Loucy (cell line): ENCODE results near the gene GCLC.

Source experiments
- H2AFZ ChIP-seq: fragments of 200-600 bp; sonication (generic); 2 replicates; pipeline ENCODE4 v1.6.0; 2016; ENCODE audit warnings: antibody characterized with exemption, mild to moderate bottlenecking, low read length, moderate library complexity
- H3F3A ChIP-seq: fragments of 200-600 bp; 2 replicates; pipeline ENCODE4 v1.6.0; 2016; ENCODE audit warnings: antibody characterized with exemption, low read depth, mild to moderate bottlenecking
- H3K27me3 ChIP-seq: fragments of 200-600 bp; sonication (generic); 2 replicates; pipeline ENCODE4 v1.6.1; 2014; ENCODE audit warnings: low read length, mild to moderate bottlenecking; ENCODE audit not compliant: insufficient read depth, poor library complexity, severe bottlenecking
- H3K36me3 ChIP-seq: fragments of 200-600 bp; sonication (generic); 2 replicates; pipeline ENCODE4 v1.6.1; 2016; ENCODE audit warnings: low read length; ENCODE audit not compliant: insufficient read depth
- H3K4me1 ChIP-seq: fragments of 200-600 bp; sonication (generic); 2 replicates; pipeline ENCODE4 v1.5.1; 2014; ENCODE audit warnings: low read length, mild to moderate bottlenecking; ENCODE audit not compliant: insufficient read depth, poor library complexity, severe bottlenecking
- H3K4me2 ChIP-seq: fragments of 200-600 bp; sonication (generic); 2 replicates; pipeline ENCODE4 v1.6.0; 2014; ENCODE audit warnings: antibody characterized with exemption, low read length, low read depth, mild to moderate bottlenecking; ENCODE audit not compliant: poor library complexity, severe bottlenecking
- H3K4me3 ChIP-seq: fragments of 200-600 bp; sonication (generic); 2 replicates; pipeline ENCODE4 v1.5.1; 2014; ENCODE audit warnings: low read length, mild to moderate bottlenecking, mixed read lengths; ENCODE audit not compliant: poor library complexity, severe bottlenecking
- H3K79me2 ChIP-seq: fragments of 200-600 bp; sonication (generic); 2 replicates; pipeline ENCODE4 v1.6.1; 2014; ENCODE audit warnings: low read length; ENCODE audit not compliant: insufficient read depth
- H3K9ac ChIP-seq: fragments of 200-600 bp; sonication (generic); 2 replicates; pipeline ENCODE4 v1.6.0; 2014; ENCODE audit warnings: mild to moderate bottlenecking, low read depth, low read length, moderate library complexity; ENCODE audit not compliant: poor library complexity, severe bottlenecking
- H3K9me2 ChIP-seq: fragments of 200-600 bp; sonication (generic); replicated peaks from 2 replicates; pipeline ENCODE4 v1.6.1; 2016; ENCODE audit warnings: low read depth, low read length, mixed read lengths
- H3K9me3 ChIP-seq: fragments of 200-600 bp; sonication (generic); 2 replicates; pipeline ENCODE4 v1.6.1; 2014; ENCODE audit warnings: mild to moderate bottlenecking, antibody characterized with exemption, low read length, low read depth; ENCODE audit not compliant: insufficient read depth
- H4K20me1 ChIP-seq: fragments of 200-600 bp; sonication (generic); 2 replicates; pipeline ENCODE4 v1.6.0; 2014; ENCODE audit warnings: antibody characterized with exemption, low read length, mild to moderate bottlenecking; ENCODE audit not compliant: insufficient read depth, poor library complexity, severe bottlenecking
- EZH2phosphoT487 ChIP-seq: fragments of 200-600 bp; IDR thresholded peaks from 2 replicates; pipeline ENCODE4 v1.6.1; 2018; ENCODE audit warnings: antibody characterized with exemption, mild to moderate bottlenecking, moderate library complexity, borderline replicate concordance
- TF ChIP-seq, protein P1 (sequence below): fragments of 200-600 bp; sonication (generic); conservative IDR thresholded peaks from 2 replicates; pipeline ENCODE4 v1.5.1; 2014; ENCODE audit warnings: mild to moderate bottlenecking, antibody characterized with exemption, low read length

GCLC gene

GRCh38 chr6:53506872-53507271 lies 38.0 kb downstream of the GCLC start:
- Histone ChIP-seq H2AFZ (no peak overlapping the region), H3K9me3 (no peaks in the 10 kb centered on the region), H3K4me2 (no peak overlapping the region), H3K9ac (no peak overlapping the region), H3K79me2 (no peaks in the 10 kb centered on the region), H3K36me3 (peaks cover 89% of the 10 kb centered on the region; the same call in 1 of the 2 replicates), H3K4me3 (no peak overlapping the region), H3F3A (no peaks in the 10 kb centered on the region), H4K20me1 (no peaks in the 10 kb centered on the region), H3K27me3 (no peaks in the 10 kb centered on the region), H3K4me1 (no peaks in the 10 kb centered on the region), H3K9me2 (no peaks in the 10 kb centered on the region)
- TF ChIP-seq, protein P1, sequence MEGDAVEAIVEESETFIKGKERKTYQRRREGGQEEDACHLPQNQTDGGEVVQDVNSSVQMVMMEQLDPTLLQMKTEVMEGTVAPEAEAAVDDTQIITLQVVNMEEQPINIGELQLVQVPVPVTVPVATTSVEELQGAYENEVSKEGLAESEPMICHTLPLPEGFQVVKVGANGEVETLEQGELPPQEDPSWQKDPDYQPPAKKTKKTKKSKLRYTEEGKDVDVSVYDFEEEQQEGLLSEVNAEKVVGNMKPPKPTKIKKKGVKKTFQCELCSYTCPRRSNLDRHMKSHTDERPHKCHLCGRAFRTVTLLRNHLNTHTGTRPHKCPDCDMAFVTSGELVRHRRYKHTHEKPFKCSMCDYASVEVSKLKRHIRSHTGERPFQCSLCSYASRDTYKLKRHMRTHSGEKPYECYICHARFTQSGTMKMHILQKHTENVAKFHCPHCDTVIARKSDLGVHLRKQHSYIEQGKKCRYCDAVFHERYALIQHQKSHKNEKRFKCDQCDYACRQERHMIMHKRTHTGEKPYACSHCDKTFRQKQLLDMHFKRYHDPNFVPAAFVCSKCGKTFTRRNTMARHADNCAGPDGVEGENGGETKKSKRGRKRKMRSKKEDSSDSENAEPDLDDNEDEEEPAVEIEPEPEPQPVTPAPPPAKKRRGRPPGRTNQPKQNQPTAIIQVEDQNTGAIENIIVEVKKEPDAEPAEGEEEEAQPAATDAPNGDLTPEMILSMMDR = no peak
- TF ChIP-seq EZH2phosphoT487 = no peak

GRCh38 chr6:53504512-53504911 lies 40.4 kb downstream of the GCLC start:
- H3K27me3 ChIP-seq = no peaks in the 10 kb centered on the region
- H3K36me3 ChIP-seq = peaks cover 87% of the 10 kb centered on the region; the same call in 1 of the 2 replicates
- no peak overlapping the region for H3K4me3 ChIP-seq
- no peaks in the 10 kb centered on the region for H3K79me2 ChIP-seq
- H3K9me2 ChIP-seq = no peaks in the 10 kb centered on the region
- no peaks in the 10 kb centered on the region for H3K9me3 ChIP-seq
- no peak overlapping the region for H3K4me2 ChIP-seq
- TF ChIP-seq, protein P1 = no peak
- no peak for TF ChIP-seq EZH2phosphoT487
- no peak overlapping the region for H3K9ac ChIP-seq
- H3K4me1 ChIP-seq = no peaks in the 10 kb centered on the region
- no peaks in the 10 kb centered on the region for H4K20me1 ChIP-seq
- H3F3A ChIP-seq = no peaks in the 10 kb centered on the region
- no peak overlapping the region for H2AFZ ChIP-seq

DNA sequence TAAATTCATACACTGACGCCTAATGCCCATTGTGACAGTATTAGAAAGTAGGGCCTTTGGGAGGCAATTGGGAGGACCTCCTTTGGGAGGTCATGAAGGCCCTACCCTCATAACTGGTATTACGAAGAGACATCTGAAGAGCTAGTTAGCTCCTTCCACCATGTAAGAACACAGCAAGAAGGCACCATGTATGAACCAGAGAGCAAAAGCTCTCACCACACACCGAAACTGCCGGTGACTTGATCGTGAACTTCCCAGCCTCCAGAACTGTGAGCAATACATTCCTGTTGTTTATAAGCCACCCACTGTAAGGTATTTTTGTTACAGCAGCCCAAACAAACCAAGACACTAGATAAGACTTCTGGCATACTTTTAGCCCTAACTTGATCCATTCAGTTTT lies 41.8 kb downstream of the GCLC start:
- no peaks in the 10 kb centered on the region for H3K4me1 ChIP-seq
- peaks cover 86% of the 10 kb centered on the region; the same call in 1 of the 2 replicates for H3K36me3 ChIP-seq
- H4K20me1 ChIP-seq = no peaks in the 10 kb centered on the region
- H3K9me2 ChIP-seq = no peaks in the 10 kb centered on the region
- H3K4me3 ChIP-seq = no peak overlapping the region
- H3K9me3 ChIP-seq = no peaks in the 10 kb centered on the region
- H3K79me2 ChIP-seq = no peaks in the 10 kb centered on the region
- TF ChIP-seq, protein P1 = no peak
- TF ChIP-seq EZH2phosphoT487 = no peak
- no peak overlapping the region for H3K9ac ChIP-seq
- H3K4me2 ChIP-seq = no peak overlapping the region
- H3K27me3 ChIP-seq = no peaks in the 10 kb centered on the region
- H2AFZ ChIP-seq = no peak overlapping the region
- H3F3A ChIP-seq = no peaks in the 10 kb centered on the region
